Heart right ventricle (tissue), 16 donors: Measurements from ENCODE around the gene GNG11. TPM values are rescaled to one million over a fixed set of nuclear protein-coding genes. Genes with fewer than 3 reads are reported as not detected.

Experiments used
- ATAC-seq, 8 donors: fragments of 200-7000 bp; cut with Tn5 transposase; one replicate each; pipeline ENCODE4 v1.9.1; 2020; ENCODE audit warnings: mild to moderate bottlenecking in 8 of 8, moderate library complexity in 8 of 8, moderate number of reproducible peaks in 1 of 8
- DNase-seq, 2 donors: peaks; one replicate each; pipeline ENCODE4 v3.0.0-alpha.2; 2020
- H3K27ac ChIP-seq, 10 donors: fragments of 200-600 bp; sonication (generic) in 2 of 10; one replicate each; pipeline versions ENCODE4 v1.5.0 to v1.8.0; 2020 to 2022; ENCODE audit warnings: mild to moderate bottlenecking in 3 of 10
- H3K27me3 ChIP-seq, 7 donors: fragments of 200-600 bp; one replicate each; pipeline ENCODE4 v1.8.0; 2021 to 2022; ENCODE audit warnings: mild to moderate bottlenecking in 2 of 7
- H3K36me3 ChIP-seq, 9 donors: fragments of 200-600 bp; sonication (generic) in 1 of 9; one replicate each; pipeline versions ENCODE4 v1.5.0 to v1.8.0; 2020 to 2022; ENCODE audit warnings: mild to moderate bottlenecking in 2 of 9
- H3K4me1 ChIP-seq, 9 donors: fragments of 200-600 bp; sonication (generic) in 1 of 9; one replicate each; pipeline versions ENCODE4 v1.5.0 to v1.8.0; 2020 to 2022; ENCODE audit warnings: mild to moderate bottlenecking in 4 of 9
- H3K4me3 ChIP-seq, 10 donors: fragments of 200-600 bp; sonication (generic) in 2 of 10; one replicate each; pipeline versions ENCODE4 v1.5.0 to v1.8.0; 2020 to 2022; ENCODE audit warnings: mild to moderate bottlenecking in 7 of 10, moderate library complexity in 2 of 10
- H3K9me3 ChIP-seq, 11 donors: fragments of 200-600 bp in 10 of 11; sonication (generic) in 2 of 11; one replicate each; pipeline versions ENCODE4 v1.5.0 to v1.8.0; 2013 to 2022; ENCODE audit warnings: mild to moderate bottlenecking in 2 of 11, control low read depth in 1 of 11, moderate library complexity in 1 of 11
- CTCF ChIP-seq, 9 donors: fragments of 200-600 bp; sonication (generic) in 2 of 9; IDR thresholded peaks; one replicate each; pipeline versions ENCODE4 v1.5.0 to v1.8.0; 2021 to 2022; ENCODE audit warnings: antibody characterized with exemption in 9 of 9, mild to moderate bottlenecking in 5 of 9, moderate library complexity in 1 of 9
- WGBS, 2 donors: extraction: QIAGEN DNeasy Blood & Tissue Kit; methylation state at CpG; one replicate each; pipeline ENCODE4 v1.1.7; 2013; ENCODE audit warnings: inconsistent platforms in 1 of 2; 5-methylcytosine and 5-hydroxymethylcytosine counted together
- intact Hi-C, 10 donors: fragments of 100-400 bp; cut with DNase I; formaldehyde crosslinking; loops; one replicate each; pipeline versions ENCODE4 v1.11.1 to v1.14.2; 2022
- polyA plus RNA-seq, 2 donors: library from polyadenylated mRNA; stranded (reverse); fragments of 200-250 nt; gene quantifications; one replicate each; pipeline ENCODE4 v1.2.3, GENCODE V29; 2013
- total RNA-seq, 10 donors: library from RNA; stranded (reverse); fragmentation: NEBNext Ultra II Directional in 3 of 10; extraction: Animal tissue kit (Norgen Biotek cat#: 25700) in 3 of 10; gene quantifications; one replicate each; pipeline versions ENCODE4 v1.2.1 to v1.2.4, GENCODE V29; 2021 to 2023
- donor health status: Arrhythmogenic right ventricular cardiomyopathy.
- donor health status: ischemic (EF 13 %, LVEDD 7.1; RV severe dilation, severe dysfunction).
- donor health status: healthy with polysubstance abuse.
- donor health status: DM: no; HTN: yes; CAD: no.
- donor health status: DM: no; HTN: no; CAD: no.
- donor health status: ischemic (EF 25% LVEDD 6.9; RV normal size, moderate dysfunction).
- donor health status: ischemic (EF 25% LVEDD 5.7; RV mildly dilated, moderate dysfunction).
- donor health status: healthy.
- donor health status: DM: yes; HTN: yes; CAD: no.
- donor health status: Ischemic cardiomyopathy.
- donor health status: ischemic (EF 35%, LVEDD 5.7; RV mildly dilated, moderate dysfunction).
- donor health status: nonischemic (EF 11% LVEDD 7.7; RV severe dilation, severe dysfunction).
- donor health status: DM: yes; HTN: yes; CAD: no.
- donor health status: PGD.
- donor health status: ischemic (EF 29% LVEDD 5.4; RV normal size, mild dysfunction).
- donor health status: nonischemic (EF 23%, LVEDD 6.1; RV moderate dilation, normal function).

GNG11 gene
- total and polyA plus RNA-seq, 12 donors = 10.6 to 52.7 (median 16.4) TPM

- H3K27me3 ChIP-seq = no peaks in the 10 kb centered on the region
- TF ChIP-seq CTCF (IDR thresholded peaks at IDR 0.05) = no peak
- ATAC-seq (no peak), DNase-seq (no peak)
- 93 to 98% methylated on average over 3 of the region's 3 CpGs for WGBS, 2 donors
- H3K27ac ChIP-seq = no peak overlapping the region
- H3K9me3 ChIP-seq = no peaks in the 10 kb centered on the region
- no peaks in the 10 kb centered on the region for H3K36me3 ChIP-seq
- H3K4me3 ChIP-seq = no peak overlapping the region
- intact Hi-C loops = no loop called here
- H3K4me1 ChIP-seq = peaks cover 0 to 7% (median 0%) of the 10 kb centered on the region in 9 donors
These were observed 43.3 kb downstream of the GNG11 start for GRCh38 chr7:93964813-93965212.

- Histone ChIP-seq H3K27me3 (no peaks in the 10 kb centered on the region), H3K9me3 (no peaks in the 10 kb centered on the region), H3K36me3 (no peaks in the 10 kb centered on the region), H3K27ac (no peak overlapping the region), H3K4me3 (no peak overlapping the region), H3K4me1 (peaks cover 0 to 19% (median 0%) of the 10 kb centered on the region in 9 donors)
- intact Hi-C loops = no loop called here
- whole genome bisulfite sequencing, 2 donors = 55 to 76% methylated on average over 2 of the region's 2 CpGs
- no peak for ATAC-seq
- no peak for DNase-seq
- TF ChIP-seq CTCF (IDR thresholded peaks at IDR 0.05) = no peak
These were observed 47.5 kb downstream of the GNG11 start for GRCh38 chr7:93968911-93969620.

- H3K4me1 ChIP-seq = peaks cover 0 to 30% (median 0%) of the 10 kb centered on the region in 9 donors
- H3K27ac ChIP-seq = peak overlapping the region in 1 of 10 donors; percentile 7
- TF ChIP-seq CTCF (IDR thresholded peaks at IDR 0.05) = no peak
- ATAC-seq (no peak), DNase-seq (no peak)
- no peak overlapping the region for H3K4me3 ChIP-seq
- no peaks in the 10 kb centered on the region for H3K36me3 ChIP-seq
- no peaks in the 10 kb centered on the region for H3K9me3 ChIP-seq
- WGBS, 2 donors = 68% methylated on average over 6 of the region's 6 CpGs
- intact Hi-C loops = no loop called here
- H3K27me3 ChIP-seq = no peaks in the 10 kb centered on the region
These were observed 50.6 kb downstream of the GNG11 start for GRCh38 chr7:93972029-93972725.

- no peak overlapping the region for H3K27ac ChIP-seq
- no peak overlapping the region for H3K4me3 ChIP-seq
- no peaks in the 10 kb centered on the region for H3K36me3 ChIP-seq
- DNase-seq (no peak), ATAC-seq (no peak)
- intact Hi-C loops = no loop called here
- H3K4me1 ChIP-seq = peaks cover 0 to 30% (median 0%) of the 10 kb centered on the region in 9 donors
- no peaks in the 10 kb centered on the region for H3K9me3 ChIP-seq
- 93 to 96% methylated on average over 1 of the region's 1 CpG for WGBS, 2 donors
- H3K27me3 ChIP-seq = no peaks in the 10 kb centered on the region
- TF ChIP-seq CTCF (IDR thresholded peaks at IDR 0.05) = no peak
These were observed 51.6 kb downstream of the GNG11 start for GRCh38 chr7:93973134-93973533.
